HG03280 (cell line): ENCODE measurements around the gene P2RX6.

Source experiments
- ATAC-seq: cut with Tn5 transposase; IDR thresholded peaks from one replicate; pipeline ENCODE4 v1.9.1; 2021; ENCODE audit warnings: mild to moderate bottlenecking, moderate library complexity; ENCODE audit not compliant: unreplicated experiment

The P2RX6 gene

GRCh38 chr22:21012446-21013407 is 2.2 kb upstream of the P2RX6 start:
- no peak for ATAC-seq

GRCh38 chr22:21013657-21014201 is 1.2 kb upstream of the P2RX6 start:
- ATAC-seq, result no peak

- peak; percentile 80 for ATAC-seq
Observed at GRCh38 chr22:21014202-21014725, 701 bp upstream of the P2RX6 start.

- ATAC-seq, result no peak
Observed at GRCh38 chr22:21015466-21016006, 571 bp downstream of the P2RX6 start.

- no peak for ATAC-seq
Observed at GRCh38 chr22:21016644-21017420, 1.9 kb downstream of the P2RX6 start.

- ATAC-seq, result no peak
Observed at GRCh38 chr22:21018314-21018713, 3.3 kb downstream of the P2RX6 start.

GRCh38 chr22:21020802-21021429 is 6.0 kb downstream of the P2RX6 start:
- no peak for ATAC-seq

GRCh38 chr22:21022507-21022906 is 7.5 kb downstream of the P2RX6 start:
- no peak for ATAC-seq

GRCh38 chr22:21022955-21023614 is 8.1 kb downstream of the P2RX6 start:
- no peak for ATAC-seq

GRCh38 chr22:21025266-21025665 is 10.3 kb downstream of the P2RX6 start:
- ATAC-seq, result no peak

- ATAC-seq, result no peak
Observed at GRCh38 chr22:21025763-21026755, 11.1 kb downstream of the P2RX6 start.

GRCh38 chr22:21026783-21027692 is 12.1 kb downstream of the P2RX6 start:
- ATAC-seq, result no peak

GRCh38 chr22:21028277-21029251 is 13.6 kb downstream of the P2RX6 start:
- ATAC-seq, result no peak

GRCh38 chr22:21029486-21030025 is 14.6 kb downstream of the P2RX6 start:
- no peak for ATAC-seq

GRCh38 chr22:21030032-21030431 is 15.1 kb downstream of the P2RX6 start:
- ATAC-seq, result no peak
